H9 (cell line): Measurements from ENCODE around the gene OARD1. TPM values are rescaled to one million over a fixed set of nuclear protein-coding genes. Genes with fewer than 3 reads are reported as not detected.
A peak's percentile ranks its signal among the peaks of the same experiment; 100 is the strongest.

Experiments
- DNase-seq: peaks from one replicate; pipeline ENCODE4 v3.0.0-alpha.2; 2017
- H2AFZ ChIP-seq: one replicate; pipeline ENCODE4 v1.6.1; 2013; ENCODE audit warnings: mild to moderate bottlenecking, low read length, control low read depth, moderate library complexity
- H2AK5ac ChIP-seq: 2 replicates; pipeline ENCODE4 v1.6.1; 2013; ENCODE audit warnings: low read length, control low read depth, mixed read lengths; ENCODE audit not compliant: insufficient read length
- H2BK120ac ChIP-seq: one replicate; pipeline ENCODE4 v1.6.1; 2013; ENCODE audit warnings: low read depth, mild to moderate bottlenecking, low read length, control low read depth, inconsistent platforms; ENCODE audit not compliant: poor library complexity, severe bottlenecking
- H2BK12ac ChIP-seq: 2 replicates; pipeline ENCODE4 v1.6.1; 2013; ENCODE audit warnings: low read length, control low read depth, mixed read lengths, low read depth; ENCODE audit not compliant: insufficient read length
- H2BK15ac ChIP-seq: 2 replicates; pipeline ENCODE4 v1.6.1; 2013; ENCODE audit warnings: low read depth, low read length, control low read depth
- H2BK20ac ChIP-seq: one replicate; pipeline ENCODE4 v1.6.1; 2013; ENCODE audit warnings: low read depth, mild to moderate bottlenecking, low read length, control low read depth, inconsistent platforms; ENCODE audit not compliant: poor library complexity, severe bottlenecking
- H2BK5ac ChIP-seq: 2 replicates; pipeline ENCODE4 v1.6.1; 2013; ENCODE audit warnings: low read length, control low read depth, mixed read lengths; ENCODE audit not compliant: insufficient read length
- H3K14ac ChIP-seq: 2 replicates; pipeline ENCODE4 v1.6.1; 2013; ENCODE audit warnings: low read length, control low read depth; ENCODE audit not compliant: insufficient read depth
- H3K18ac ChIP-seq: 2 replicates; pipeline ENCODE4 v1.6.1; 2013; ENCODE audit warnings: low read depth, mild to moderate bottlenecking, mixed read lengths, low read length, control low read depth; ENCODE audit not compliant: insufficient read length
- H3K23ac ChIP-seq: 2 replicates; pipeline ENCODE4 v1.6.1; 2013; ENCODE audit warnings: low read length, control low read depth, mixed read lengths, low read depth; ENCODE audit not compliant: insufficient read length
- H3K23me2 ChIP-seq: 2 replicates; pipeline ENCODE4 v1.6.1; 2013; ENCODE audit warnings: low read depth, mild to moderate bottlenecking, mixed read lengths, low read length, control low read depth; ENCODE audit not compliant: insufficient read length, poor library complexity, severe bottlenecking
- H3K27ac ChIP-seq: 2 replicates; pipeline ENCODE4 v1.5.1; 2013; ENCODE audit warnings: low read length, control low read depth, mixed read lengths, low read depth; ENCODE audit not compliant: insufficient read length
- H3K27me3 ChIP-seq: 2 replicates; pipeline ENCODE4 v1.6.1; 2013; ENCODE audit warnings: low read length, control low read depth, inconsistent platforms; ENCODE audit not compliant: insufficient read depth
- H3K4ac ChIP-seq: 2 replicates; pipeline ENCODE4 v1.6.1; 2013; ENCODE audit warnings: low read depth, mild to moderate bottlenecking, control low read depth, inconsistent platforms, low read length, moderate library complexity
- H3K4me1 ChIP-seq: 2 replicates; pipeline ENCODE4 v1.6.1; 2013; ENCODE audit warnings: low read length, control low read depth, inconsistent platforms; ENCODE audit not compliant: insufficient read depth
- H3K4me2 ChIP-seq: 2 replicates; pipeline ENCODE4 v1.6.1; 2013; ENCODE audit warnings: low read length, control low read depth, mixed read lengths; ENCODE audit not compliant: insufficient read length, insufficient read depth
- H3K56ac ChIP-seq: 2 replicates; pipeline ENCODE4 v1.6.1; 2013; ENCODE audit warnings: low read depth, mild to moderate bottlenecking, mixed read lengths, low read length, control low read depth; ENCODE audit not compliant: insufficient read length
- H3K79me1 ChIP-seq: 2 replicates; pipeline ENCODE4 v1.6.1; 2013; ENCODE audit warnings: low read depth, mild to moderate bottlenecking, moderate library complexity, low read length, control low read depth, inconsistent platforms; ENCODE audit not compliant: insufficient read depth, poor library complexity, severe bottlenecking
- H3K79me2 ChIP-seq: 2 replicates; pipeline ENCODE4 v1.6.1; 2013; ENCODE audit warnings: low read length, control low read depth, inconsistent platforms; ENCODE audit not compliant: insufficient read depth
- H3K9ac ChIP-seq: 2 replicates; pipeline ENCODE4 v1.6.1; 2013; ENCODE audit warnings: low read length, control low read depth, mixed read lengths; ENCODE audit not compliant: insufficient read length; ENCODE audit errors: extremely low read depth
- H3K9me3 ChIP-seq: one replicate; pipeline ENCODE4 v1.6.1; 2013; ENCODE audit warnings: low read depth, low read length, inconsistent platforms; ENCODE audit not compliant: control insufficient read depth
- H3T11ph ChIP-seq: one replicate; pipeline ENCODE4 v1.6.1; 2013; ENCODE audit warnings: mild to moderate bottlenecking, low read length, control low read depth, inconsistent platforms
- H4K20me1 ChIP-seq: one replicate; pipeline ENCODE4 v1.6.1; 2013; ENCODE audit not compliant: control insufficient read depth, insufficient read length, insufficient read depth
- H4K5ac ChIP-seq: 2 replicates; pipeline ENCODE4 v1.6.1; 2013; ENCODE audit warnings: low read depth, mild to moderate bottlenecking, mixed read lengths, low read length, control low read depth; ENCODE audit not compliant: insufficient read length
- H4K8ac ChIP-seq: replicated peaks from 2 replicates; pipeline ENCODE4 v1.6.1; 2013; ENCODE audit warnings: low read length, control low read depth, mixed read lengths, low read depth; ENCODE audit not compliant: insufficient read length
- H4K91ac ChIP-seq: 2 replicates; pipeline ENCODE4 v1.6.1; 2013; ENCODE audit warnings: low read depth, mild to moderate bottlenecking, moderate library complexity, mixed read lengths, low read length, control low read depth; ENCODE audit not compliant: insufficient read length
- H3K27ac Mint-ChIP-seq, 3 experiments: 2 replicates in 2 of 3; 3 replicates in 1 of 3; pipeline ENCODE4 v1.8.0; 2020 to 2021; ENCODE audit warnings: mixed read lengths in 3 of 3, mild to moderate bottlenecking in 1 of 3, moderate library complexity in 1 of 3
- H3K27me3 Mint-ChIP-seq: 2 replicates; pipeline ENCODE4 v1.8.0; 2021; ENCODE audit warnings: low read depth, mild to moderate bottlenecking, moderate library complexity, mixed read lengths
- H3K36me3 Mint-ChIP-seq, 3 experiments: 2 replicates in 2 of 3; 3 replicates in 1 of 3; pipeline ENCODE4 v1.8.0; 2020 to 2021; ENCODE audit warnings: low read depth in 3 of 3, mixed read lengths in 3 of 3; ENCODE audit not compliant: insufficient read depth in 1 of 3
- H3K4me1 Mint-ChIP-seq, 2 experiments: 2 replicates each; pipeline ENCODE4 v1.8.0; 2020; ENCODE audit warnings: mixed read lengths in 2 of 2
- H3K4me3 Mint-ChIP-seq, 2 experiments: 2 replicates in 1 of 2; 3 replicates in 1 of 2; pipeline ENCODE4 v1.8.0; 2020 to 2021; ENCODE audit warnings: mild to moderate bottlenecking in 2 of 2, mixed read lengths in 2 of 2, moderate library complexity in 1 of 2
- H3K9me3 Mint-ChIP-seq, 2 experiments: 2 replicates in 1 of 2; 3 replicates in 1 of 2; pipeline ENCODE4 v1.8.0; 2020; ENCODE audit warnings: mild to moderate bottlenecking in 2 of 2, mixed read lengths in 2 of 2, moderate library complexity in 1 of 2
- CTCF ChIP-seq: fragments of 200-600 bp; sonication (generic); conservative IDR thresholded peaks from 3 replicates; pipeline ENCODE4 v1.8.0; 2021; ENCODE audit warnings: antibody characterized with exemption, mild to moderate bottlenecking
- WGBS: extraction: QIAGEN DNeasy Blood & Tissue Kit; methylation state at CpG from one replicate; pipeline ENCODE4 v1.1.7; 2013; ENCODE audit warnings: missing lambda C conversion rate, low lambda C conversion rate, mixed read lengths; ENCODE audit not compliant: insufficient read length; ENCODE audit errors: extremely low coverage; 5-methylcytosine and 5-hydroxymethylcytosine counted together
- total RNA-seq: library from RNA; stranded (reverse); gene quantifications from 2 replicates; pipeline ENCODE4 v1.2.1, GENCODE V29; 2021

Gene OARD1
- total RNA-seq, 1 experiment from 2014 or later: 36.6 TPM

- peaks cover 13 to 15% of the 10 kb centered on the region in 2 experiments for H3K4me1 Mint-ChIP-seq
- no peak overlapping the region for H2AFZ ChIP-seq
- no peak overlapping the region for H3K4me2 ChIP-seq
- 0 out of 2 replicates have a peak, but pooled peaks cover 5% of the 10 kb centered on the region for H3K4me1 ChIP-seq
- DNase-seq: no peak
- H3K9me3 ChIP-seq: no peaks in the 10 kb centered on the region
- H2BK120ac ChIP-seq: no peak overlapping the region
- H4K91ac ChIP-seq: no peak overlapping the region
- peaks cover 0 to 13% (median 0%) of the 10 kb centered on the region in 3 experiments; a peak in 3 of 7 replicates for H3K36me3 Mint-ChIP-seq
- no peak for TF ChIP-seq CTCF
- H3K27me3 Mint-ChIP-seq: no peaks in the 10 kb centered on the region
- no peak overlapping the region for H2BK12ac ChIP-seq
- no peak overlapping the region for H3K14ac ChIP-seq
- no peaks in the 10 kb centered on the region for H3K9me3 Mint-ChIP-seq
- no peaks in the 10 kb centered on the region for H4K20me1 ChIP-seq
- H3K27ac Mint-ChIP-seq: peak overlapping the region in 1 of 3 experiments; percentile 19; a peak in 1 of 7 replicates
- no peak overlapping the region for H2AK5ac ChIP-seq
- no peak overlapping the region for H3K27ac ChIP-seq
- H2BK5ac ChIP-seq: no peak overlapping the region
- no peak overlapping the region for H4K5ac ChIP-seq
- WGBS: no CpG with 5 or more reads among the region's 1 CpG
- H4K8ac ChIP-seq: no peak overlapping the region
- H3K18ac ChIP-seq: no peak overlapping the region
- no peak overlapping the region for H3K9ac ChIP-seq
- no peak overlapping the region for H2BK15ac ChIP-seq
- no peaks in the 10 kb centered on the region for H3K27me3 ChIP-seq
- H3K79me2 ChIP-seq: no peaks in the 10 kb centered on the region
- no peaks in the 10 kb centered on the region for H3K79me1 ChIP-seq
- no peak overlapping the region for H3K23ac ChIP-seq
- no peak overlapping the region for H3T11ph ChIP-seq
- H3K23me2 ChIP-seq: no peaks in the 10 kb centered on the region
- no peak overlapping the region for H2BK20ac ChIP-seq
- H3K4me3 Mint-ChIP-seq: no peak overlapping the region
- no peak overlapping the region for H3K4ac ChIP-seq
- H3K56ac ChIP-seq: no peak overlapping the region
These were observed 12.6 kb downstream of the OARD1 start for GRCh38 chr6:41059556-41059955.
